Measurements from ENCODE around the gene PPP1R36. TPM values are rescaled to one million over a fixed set of nuclear protein-coding genes. Genes with fewer than 3 reads are reported as not detected.
A peak's percentile ranks its signal among the peaks of the same experiment; 100 is the strongest.

The PPP1R36 gene, protein sequence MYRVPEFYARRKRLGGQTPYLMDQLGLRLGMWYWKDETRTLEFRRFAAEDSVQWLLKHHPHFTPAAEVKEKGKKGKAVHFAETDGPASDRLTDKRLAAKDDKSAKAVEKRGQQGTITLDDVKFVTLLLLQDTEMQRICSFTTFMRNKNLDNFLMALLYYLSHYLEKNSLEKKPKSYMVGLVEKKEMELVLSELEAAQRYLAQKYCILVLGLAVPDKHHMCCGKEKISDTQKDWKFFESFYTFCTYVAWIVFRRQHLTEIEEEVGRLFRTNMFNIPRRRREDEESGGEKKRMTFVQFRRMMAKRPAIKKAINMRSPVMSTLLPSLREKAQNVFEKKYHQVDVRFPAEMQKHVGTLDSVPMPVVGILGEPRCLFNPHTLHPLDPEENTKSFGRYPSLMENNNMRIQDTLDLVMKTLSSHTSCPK
- total RNA-seq (1 to 10 TPM; 2.0 to 6.8 (median 4.5) TPM), polyA plus RNA-seq (1 to 10 TPM; 5.8 to 7.2 TPM)

DNA sequence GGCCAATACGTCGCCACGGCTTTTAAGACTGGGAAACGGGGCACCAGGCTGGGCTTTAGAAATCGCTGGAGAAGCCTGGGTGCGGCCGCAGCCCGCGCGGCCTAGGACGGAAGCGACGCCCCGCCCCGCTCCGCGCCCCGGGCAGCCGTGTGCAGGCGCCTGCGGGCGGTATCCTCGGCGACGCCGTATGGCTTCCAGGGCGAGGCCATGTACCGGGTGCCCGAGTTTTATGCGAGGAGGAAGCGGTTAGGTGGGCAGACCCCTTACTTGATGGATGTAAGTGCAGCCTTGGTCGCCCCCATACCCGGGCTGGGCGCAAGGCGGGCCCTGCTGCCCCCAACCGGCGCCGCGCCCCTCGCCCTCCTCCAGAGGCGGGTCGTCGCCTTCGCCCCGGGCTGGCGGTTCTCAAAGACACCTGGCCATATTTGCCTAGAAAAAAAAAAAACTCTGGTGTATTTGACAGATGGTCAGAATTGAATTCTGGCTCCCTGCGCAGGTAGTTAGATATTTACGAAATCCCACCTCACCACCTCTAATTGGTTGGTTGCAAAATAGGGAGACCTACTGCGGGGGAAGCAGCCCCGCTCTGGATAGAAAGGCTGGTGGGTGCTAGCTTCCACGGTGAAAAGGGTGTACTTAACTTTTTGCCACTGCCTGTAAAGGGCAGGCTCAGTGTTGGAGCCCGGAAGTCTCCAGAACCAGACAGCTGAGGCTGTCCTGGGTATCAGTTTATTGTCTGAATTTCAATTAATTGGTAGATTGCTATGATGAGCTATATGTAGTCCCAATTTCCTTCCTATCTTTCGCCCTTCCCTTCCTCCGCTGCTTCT lies at the start of gene PPP1R36:
Gene PPP1R36 (plus strand): TSS at position 171 of the 830 bp plus-strand sequence. CDS start 37 bp downstream, at position 208.
- peak within 1 kb of the TSS; percentile 66 to 85 (median 73) for H3K27ac ChIP-seq
- DNase-seq: peak; percentile 55 to 86 (median 74)

GRCh38 chr14:64500088-64500487 lies 49.7 kb upstream of the PPP1R36 start:
- peaks cover 12 to 20% (median 15%) of the 10 kb centered on the region in 3 donors for H3K4me1 ChIP-seq
- no peak for FAIRE-seq
- TF ChIP-seq, protein P1, sequence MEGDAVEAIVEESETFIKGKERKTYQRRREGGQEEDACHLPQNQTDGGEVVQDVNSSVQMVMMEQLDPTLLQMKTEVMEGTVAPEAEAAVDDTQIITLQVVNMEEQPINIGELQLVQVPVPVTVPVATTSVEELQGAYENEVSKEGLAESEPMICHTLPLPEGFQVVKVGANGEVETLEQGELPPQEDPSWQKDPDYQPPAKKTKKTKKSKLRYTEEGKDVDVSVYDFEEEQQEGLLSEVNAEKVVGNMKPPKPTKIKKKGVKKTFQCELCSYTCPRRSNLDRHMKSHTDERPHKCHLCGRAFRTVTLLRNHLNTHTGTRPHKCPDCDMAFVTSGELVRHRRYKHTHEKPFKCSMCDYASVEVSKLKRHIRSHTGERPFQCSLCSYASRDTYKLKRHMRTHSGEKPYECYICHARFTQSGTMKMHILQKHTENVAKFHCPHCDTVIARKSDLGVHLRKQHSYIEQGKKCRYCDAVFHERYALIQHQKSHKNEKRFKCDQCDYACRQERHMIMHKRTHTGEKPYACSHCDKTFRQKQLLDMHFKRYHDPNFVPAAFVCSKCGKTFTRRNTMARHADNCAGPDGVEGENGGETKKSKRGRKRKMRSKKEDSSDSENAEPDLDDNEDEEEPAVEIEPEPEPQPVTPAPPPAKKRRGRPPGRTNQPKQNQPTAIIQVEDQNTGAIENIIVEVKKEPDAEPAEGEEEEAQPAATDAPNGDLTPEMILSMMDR (IDR thresholded peaks at IDR 0.05): no peak
- H3K4me3 ChIP-seq: no peak overlapping the region
- no peaks in the 10 kb centered on the region for H3K27me3 ChIP-seq
- no peaks in the 10 kb centered on the region for H3K9me3 ChIP-seq
- no peak for DNase-seq
- no peak for ATAC-seq
- H3K27ac ChIP-seq: no peak overlapping the region
- H3K36me3 ChIP-seq: peaks cover 0 to 7% (median 0%) of the 10 kb centered on the region in 3 donors
- WGBS, 2 donors: 89 to 100% methylated on average over 1 of the region's 1 CpG
- intact Hi-C loops (cut with DNase I): no loop called here

More for the DNA sequence above, at the start of gene PPP1R36:
- intact Hi-C loops (cut with DNase I): no loop called here
- FAIRE-seq (no peak), ATAC-seq (peak; percentile 94 to 97 (median 97))
- TF ChIP-seq, protein P1 (IDR thresholded peaks at IDR 0.05): no peak
- Histone ChIP-seq H3K9me3 (no peaks in the 10 kb centered on the region), H3K4me3 (peak within 1 kb of the TSS; percentile 30 to 54 (median 35)), H3K4me1 (peaks cover 0 to 5% (median 4%) of the 10 kb centered on the region in 3 donors), H3K27me3 (no peaks in the 10 kb centered on the region), H3K36me3 (no peaks in the 10 kb centered on the region)
- WGBS, 2 donors: 2 to 5% methylated on average over 54 of the region's 54 CpGs

DNA sequence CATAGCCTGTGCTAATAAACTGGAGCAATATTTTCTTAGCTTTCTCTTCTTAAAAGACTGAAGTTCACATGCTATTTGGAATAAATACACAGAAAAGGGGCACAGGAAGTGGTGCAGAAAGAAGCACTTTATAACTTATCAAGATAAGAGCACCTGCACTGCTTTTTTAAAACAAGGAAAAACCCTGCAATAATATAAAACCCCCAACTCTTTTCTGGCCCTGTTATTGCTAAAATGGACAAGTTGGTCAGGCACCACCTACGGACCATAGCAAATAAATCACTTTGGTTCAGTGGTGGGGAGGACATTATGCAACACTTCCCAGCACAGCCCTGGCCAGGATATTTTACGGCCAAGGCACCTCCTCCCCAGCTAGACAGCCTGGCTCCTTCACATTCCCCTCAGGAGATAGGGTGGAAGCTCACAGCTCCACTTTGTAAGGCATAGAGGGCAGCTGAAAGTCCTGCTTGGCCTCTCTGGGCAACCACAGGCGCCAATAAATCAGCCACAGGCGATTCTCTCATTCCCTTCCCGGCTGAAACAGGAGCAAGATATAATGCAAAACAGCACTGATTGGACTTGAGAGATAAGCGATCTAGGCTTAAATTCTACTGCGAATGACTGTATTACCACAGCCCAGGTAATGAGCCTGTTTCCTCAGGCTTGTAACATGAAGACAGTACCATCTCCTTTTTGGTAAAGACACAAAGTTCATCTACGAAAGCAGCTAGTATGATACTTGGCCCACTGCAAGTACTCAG lies 48.2 kb upstream of the PPP1R36 start:
- intact Hi-C loops (cut with DNase I): no loop called here
- WGBS, 2 donors: 37 to 39% methylated on average over 8 of the region's 8 CpGs

GRCh38 chr14:64502456-64502855 lies 47.3 kb upstream of the PPP1R36 start:
- FAIRE-seq (no peak), ATAC-seq (no peak), DNase-seq (no peak)
- H3K27me3 ChIP-seq: no peaks in the 10 kb centered on the region
- H3K27ac ChIP-seq: peak overlapping the region; percentile 97 to 100 (median 99)
- H3K4me1 ChIP-seq: peaks cover 12 to 36% (median 18%) of the 10 kb centered on the region in 3 donors
- TF ChIP-seq, protein P1 (IDR thresholded peaks at IDR 0.05): no peak
- no peaks in the 10 kb centered on the region for H3K9me3 ChIP-seq
- 46 to 48% methylated on average over 6 of the region's 6 CpGs for WGBS, 2 donors
- peak overlapping the region; percentile 74 to 88 (median 84) for H3K4me3 ChIP-seq
- intact Hi-C loops (cut with DNase I): no loop called here
- H3K36me3 ChIP-seq: peaks cover 0 to 2% (median 0%) of the 10 kb centered on the region in 3 donors

More for the DNA sequence above, 48.2 kb upstream of the PPP1R36 start:
- peak overlapping the region in 1 of 4 donors; percentile 83 for H3K4me3 ChIP-seq
- H3K27me3 ChIP-seq: no peaks in the 10 kb centered on the region
- DNase-seq: peak in 4 of 6 donors; percentile 17 to 45 (median 32)
- TF ChIP-seq, protein P1 (IDR thresholded peaks at IDR 0.05): no peak
- peak in 1 of 4 donors; percentile 2 for ATAC-seq
- H3K36me3 ChIP-seq: peaks cover 0 to 7% (median 0%) of the 10 kb centered on the region in 3 donors
- peaks cover 12 to 27% (median 15%) of the 10 kb centered on the region in 3 donors for H3K4me1 ChIP-seq
- no peaks in the 10 kb centered on the region for H3K9me3 ChIP-seq
- FAIRE-seq: no peak
- H3K27ac ChIP-seq: peak overlapping the region in 3 of 4 donors; percentile 31 to 100 (median 73)

Measured in pancreas (tissue), 10 donors.